Measurements from ENCODE around the gene GPNMB.

GPNMB gene

DNA sequence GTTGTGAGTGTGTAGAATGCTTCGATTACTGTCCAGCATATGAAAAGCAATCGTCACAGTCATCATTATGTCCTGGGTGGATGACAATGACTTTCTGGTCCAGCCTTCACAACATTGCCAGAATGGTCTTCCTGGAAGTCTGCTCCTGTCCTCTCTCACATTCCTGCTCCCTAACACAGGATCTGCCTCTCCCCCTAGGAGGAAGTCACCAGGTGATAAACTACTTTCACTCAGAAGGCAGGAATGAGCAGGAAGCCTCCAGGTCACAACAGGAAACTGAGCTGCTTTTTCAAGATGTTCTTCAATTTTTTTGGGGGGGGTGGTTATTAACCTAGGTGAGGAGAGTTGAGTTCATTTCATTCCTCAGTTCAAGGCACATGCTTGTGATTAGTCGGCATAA lies 13.6 kb upstream of the GPNMB start:
- no peak for DNase-seq

DNA sequence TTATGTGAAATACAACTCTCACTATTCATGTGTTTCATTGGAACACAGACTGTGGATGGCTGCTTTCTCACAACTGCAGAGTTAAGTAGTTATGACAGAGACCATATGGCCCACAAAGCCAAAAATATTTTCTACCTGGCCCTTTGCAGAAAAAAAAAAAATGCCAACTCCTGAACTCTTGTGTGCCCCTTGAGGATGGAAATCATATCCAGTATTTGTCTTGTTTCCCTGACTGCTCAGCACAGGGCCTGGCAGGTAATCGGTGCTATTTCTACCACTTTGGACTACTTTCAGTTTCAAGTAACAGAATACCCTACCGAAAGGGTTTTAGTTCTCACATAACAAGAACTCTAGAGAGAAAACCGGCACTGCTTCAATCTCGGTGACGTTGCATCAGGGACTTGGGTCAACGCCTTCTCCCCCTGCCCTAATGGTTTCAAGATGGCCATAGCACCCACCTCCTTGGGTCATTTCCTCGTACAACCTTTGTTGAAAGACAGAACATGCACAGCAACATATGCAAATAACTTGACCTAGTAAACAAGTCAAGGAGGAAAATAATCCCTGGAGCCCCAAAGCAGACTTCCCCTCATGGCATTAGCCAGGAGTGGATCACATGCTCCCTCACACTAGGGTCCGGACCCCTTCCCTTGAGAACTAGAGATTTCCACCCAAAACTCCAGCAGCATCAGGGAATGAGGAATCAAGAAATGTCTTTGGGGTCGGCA lies 11.8 kb upstream of the GPNMB start:
- DNase-seq = no peak

DNA sequence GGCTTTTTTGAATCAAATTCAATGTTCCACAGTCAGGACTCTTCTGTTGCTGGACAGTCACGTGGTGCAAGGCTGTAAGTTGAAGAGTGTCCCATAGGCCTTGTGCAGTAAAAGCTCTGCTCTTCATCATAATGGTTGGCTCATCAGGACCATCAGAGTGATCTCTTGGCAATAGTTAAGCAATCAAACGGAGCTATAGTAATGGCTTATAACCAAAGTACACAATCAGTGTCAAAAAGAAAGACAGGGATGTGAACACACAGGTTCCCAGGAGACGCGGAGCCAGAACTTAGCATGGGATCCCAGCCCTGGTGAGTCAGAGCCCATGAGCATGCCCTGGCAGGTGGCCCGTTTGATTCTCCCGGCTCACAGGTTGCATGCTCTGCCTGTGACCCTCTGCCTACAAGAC lies 10.8 kb upstream of the GPNMB start:
- no peak for DNase-seq

DNA sequence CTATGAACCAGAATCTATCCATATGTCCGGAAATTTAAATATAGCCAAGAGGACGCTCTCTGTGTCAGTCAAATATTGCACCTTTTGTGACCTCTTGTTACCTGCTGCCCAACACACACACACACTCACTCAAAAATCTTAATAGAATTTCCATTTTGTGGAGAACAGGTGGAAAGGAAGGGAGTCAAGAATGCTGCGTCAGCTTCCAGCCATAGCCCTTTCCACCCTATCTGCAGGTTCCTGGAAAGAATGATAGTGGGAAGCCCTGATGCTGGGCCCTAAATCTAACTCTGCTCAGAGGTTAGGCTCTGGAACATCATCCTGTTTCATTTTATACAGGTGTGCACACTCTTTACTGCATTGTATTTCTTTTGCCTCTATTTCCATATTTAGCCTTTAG lies 9.6 kb upstream of the GPNMB start:
- DNase-seq = no peak

- no peak for DNase-seq
Measured at GRCh38 chr7:23238983-23239652, 7.5 kb upstream of the GPNMB start.

- no peak for DNase-seq
Measured at GRCh38 chr7:23239698-23240097, 6.9 kb upstream of the GPNMB start.

DNA sequence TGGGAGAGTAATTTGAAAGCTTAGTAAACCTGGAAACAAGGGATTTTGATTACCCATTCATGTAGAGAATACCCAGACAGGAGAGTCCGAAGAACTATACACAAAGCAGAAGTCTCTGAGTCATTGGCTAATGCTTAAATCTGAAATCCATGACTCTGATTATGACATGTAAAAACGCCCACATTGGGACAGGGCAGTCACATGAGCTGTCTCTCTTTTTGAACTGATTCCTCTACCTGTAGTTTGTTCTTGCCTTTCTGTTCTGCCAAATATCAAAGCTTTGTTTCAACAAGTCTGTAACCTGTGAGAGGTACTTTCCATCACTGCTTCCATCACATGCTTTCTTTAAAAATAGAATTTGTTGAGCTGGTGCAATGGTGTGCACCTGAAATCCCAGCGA lies 4.3 kb upstream of the GPNMB start:
- no peak for DNase-seq

GRCh38 chr7:23242935-23243334 lies 3.6 kb upstream of the GPNMB start:
- no peak for DNase-seq

DNA sequence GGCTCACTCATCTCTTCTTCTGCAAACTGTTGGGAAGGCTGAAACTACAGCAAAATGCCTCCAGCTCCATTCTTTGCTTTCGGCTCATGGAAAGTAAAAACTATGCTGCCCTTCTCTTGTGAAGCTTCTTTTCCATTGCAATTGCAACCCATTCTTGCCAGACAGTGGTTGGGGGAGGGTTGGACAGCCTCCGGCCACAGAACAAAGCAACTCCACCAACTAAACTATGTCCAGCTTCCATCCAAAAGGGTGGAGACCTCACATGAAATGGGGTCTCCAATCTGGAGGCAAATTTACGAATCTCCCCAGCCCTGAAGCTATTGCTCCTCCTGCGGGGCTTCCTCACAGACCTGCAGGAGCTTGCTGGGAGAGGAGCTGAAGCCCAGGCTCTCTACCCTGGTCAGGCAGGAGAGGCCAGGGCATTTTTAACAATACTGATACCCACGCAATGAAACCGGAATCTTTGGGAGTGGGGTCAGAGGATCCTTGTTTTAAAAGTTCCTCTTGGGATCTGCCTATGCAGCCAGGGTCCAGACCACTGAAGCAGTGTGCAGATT lies 549 bp downstream of the GPNMB start:
- no peak for DNase-seq

DNA sequence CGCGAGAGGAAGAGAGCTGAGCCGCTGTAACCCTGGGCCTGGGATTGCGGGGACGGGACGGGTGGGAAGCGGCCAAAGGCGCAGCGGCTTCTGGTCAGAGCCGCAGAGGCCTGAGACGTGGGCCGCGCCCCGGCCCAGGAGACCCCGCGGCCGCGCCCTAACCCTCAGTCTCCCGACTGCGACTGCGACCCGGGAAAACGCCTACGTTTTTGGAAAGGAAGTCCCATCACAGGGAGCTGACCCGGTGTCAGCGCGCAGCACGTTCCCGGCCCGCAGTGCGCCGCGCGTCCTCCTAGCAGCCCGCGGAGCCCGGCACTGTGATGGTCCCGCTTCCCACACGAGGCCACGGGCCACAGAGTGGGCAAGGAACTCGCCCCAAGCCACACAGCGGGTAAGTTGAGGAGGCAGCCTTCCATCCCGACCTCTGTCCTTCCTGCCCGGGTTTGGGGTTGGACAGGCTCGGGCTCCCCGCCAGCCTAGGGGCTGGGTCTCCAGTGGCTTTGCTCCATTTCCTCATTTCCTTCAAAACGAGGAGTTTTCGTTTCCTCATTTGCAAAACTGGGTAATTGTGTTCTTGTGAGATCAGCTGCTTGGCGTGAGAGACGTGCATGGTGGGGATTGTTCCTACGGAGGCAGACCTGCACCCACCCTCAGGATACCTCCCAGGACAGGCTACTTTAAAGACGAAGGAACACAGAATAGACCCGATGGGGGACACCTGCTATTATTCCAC lies 1.2 kb downstream of the GPNMB start:
- no peak for DNase-seq

GRCh38 chr7:23249486-23249885 lies 2.9 kb downstream of the GPNMB start:
- DNase-seq = no peak

GRCh38 chr7:23254051-23254681 lies 7.6 kb downstream of the GPNMB start:
- no peak for DNase-seq

- no peak for DNase-seq
Measured at GRCh38 chr7:23256731-23257130, 10.2 kb downstream of the GPNMB start.

DNA sequence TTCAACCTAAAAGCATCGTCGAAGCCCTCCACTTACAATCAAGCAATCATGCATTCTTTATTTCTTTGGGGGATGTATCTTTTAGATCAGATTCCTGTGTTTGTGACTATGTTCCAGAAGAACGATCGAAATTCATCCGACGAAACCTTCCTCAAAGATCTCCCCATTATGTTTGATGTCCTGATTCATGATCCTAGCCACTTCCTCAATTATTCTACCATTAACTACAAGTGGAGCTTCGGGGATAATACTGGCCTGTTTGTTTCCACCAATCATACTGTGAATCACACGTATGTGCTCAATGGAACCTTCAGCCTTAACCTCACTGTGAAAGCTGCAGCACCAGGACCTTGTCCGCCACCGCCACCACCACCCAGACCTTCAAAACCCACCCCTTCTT lies 13.8 kb downstream of the GPNMB start:
- DNase-seq = no peak

GRCh38 chr7:23261843-23262452 lies 15.4 kb downstream of the GPNMB start:
- DNase-seq = peak; percentile 42

- no peak for DNase-seq
Measured at GRCh38 chr7:23264916-23265458, 18.4 kb downstream of the GPNMB start.

GRCh38 chr7:23266918-23267317 lies 20.3 kb downstream of the GPNMB start:
- DNase-seq = no peak

DNA sequence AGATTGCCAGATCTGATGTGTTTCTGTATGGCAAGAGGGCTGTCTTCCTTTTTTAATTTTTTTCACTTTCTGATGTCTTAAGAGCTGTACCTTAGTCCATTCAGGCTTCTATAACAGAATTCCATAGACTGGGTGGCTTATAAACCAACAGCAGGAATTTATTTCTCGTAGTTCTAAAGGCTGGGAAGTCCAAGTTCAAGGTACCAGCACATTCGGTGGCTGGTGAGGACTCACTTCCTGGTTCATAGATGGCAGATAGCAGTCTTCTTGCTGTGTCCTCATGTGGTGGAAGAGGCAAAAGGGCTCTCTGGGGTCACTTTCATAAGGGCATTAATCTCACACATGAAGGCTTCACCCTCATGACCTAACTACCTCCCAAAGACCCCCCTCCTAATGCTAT lies 20.8 kb downstream of the GPNMB start:
- no peak for DNase-seq

DNA sequence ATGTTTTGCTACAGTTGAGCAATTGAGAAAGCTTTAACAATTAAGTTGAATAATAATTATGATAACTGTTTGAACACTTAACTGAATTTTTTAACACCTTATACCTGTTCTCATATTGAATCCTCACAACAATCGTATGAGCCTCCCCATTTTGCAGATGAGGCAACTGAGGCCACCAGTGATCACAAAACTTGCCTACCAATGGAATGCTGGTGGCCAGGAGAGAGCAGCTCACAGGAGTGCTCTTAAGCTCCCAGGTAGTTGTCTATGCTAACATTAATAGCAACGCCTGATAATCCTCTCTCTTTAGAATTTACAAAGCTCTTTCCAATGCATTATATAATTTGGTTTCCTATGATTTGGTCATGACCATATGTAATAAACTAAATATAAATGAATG lies 21.6 kb downstream of the GPNMB start:
- DNase-seq = no peak

- DNase-seq = no peak
Measured at GRCh38 chr7:23268746-23269145, 22.2 kb downstream of the GPNMB start.

- DNase-seq = no peak
Measured at GRCh38 chr7:23272275-23272674, 25.7 kb downstream of the GPNMB start.

- peak; percentile 95 for DNase-seq
Measured at GRCh38 chr7:23273141-23273599, 26.6 kb downstream of the GPNMB start.
